ENCODE data around the gene GPR32. TPM values are rescaled to one million over a fixed set of nuclear protein-coding genes. Genes with fewer than 3 reads are reported as not detected.
"Not testable (repeated sequence)": the region's sequence is repeated elsewhere in the genome, so short reads cannot be mapped to it uniquely, and the experiment has no call there.

The GPR32 gene
- total and polyA plus RNA-seq, 8 donors = not detected

GRCh38 chr19:50764409-50764808 lies 5.9 kb upstream of the GPR32 start:
- ATAC-seq = no peak
- intact Hi-C loops (cut with DNase I) = no loop called here
- Histone ChIP-seq H3K4me1 (no peaks in the 10 kb centered on the region), H3K27me3 (peaks cover 0 to 54% of the 10 kb centered on the region in 2 donors), H3K36me3 (no peaks in the 10 kb centered on the region), H3K4me3 (no peak overlapping the region), H3K9me3 (no peaks in the 10 kb centered on the region), H3K27ac (no peak overlapping the region)
- no peak for TF ChIP-seq CTCF (IDR thresholded peaks at IDR 0.05)
- no peak for DNase-seq

- H3K27ac ChIP-seq; H3K4me1 ChIP-seq; DNase-seq; H3K36me3 ChIP-seq; ATAC-seq; H3K9me3 ChIP-seq; H3K4me3 ChIP-seq; intact Hi-C loops (cut with DNase I): not testable (repeated sequence)
- H3K27me3 ChIP-seq = peaks cover 0 to 75% of the 10 kb centered on the region in 2 donors
Measured at GRCh38 chr19:50766746-50767145, 3.5 kb upstream of the GPR32 start.

GRCh38 chr19:50767263-50767662 lies 3.0 kb upstream of the GPR32 start:
- intact Hi-C loops (cut with DNase I); DNase-seq; H3K4me3 ChIP-seq; H3K9me3 ChIP-seq; H3K4me1 ChIP-seq; ATAC-seq; H3K36me3 ChIP-seq; H3K27ac ChIP-seq: not testable (repeated sequence)
- peaks cover 0 to 72% of the 10 kb centered on the region in 2 donors for H3K27me3 ChIP-seq

DNA sequence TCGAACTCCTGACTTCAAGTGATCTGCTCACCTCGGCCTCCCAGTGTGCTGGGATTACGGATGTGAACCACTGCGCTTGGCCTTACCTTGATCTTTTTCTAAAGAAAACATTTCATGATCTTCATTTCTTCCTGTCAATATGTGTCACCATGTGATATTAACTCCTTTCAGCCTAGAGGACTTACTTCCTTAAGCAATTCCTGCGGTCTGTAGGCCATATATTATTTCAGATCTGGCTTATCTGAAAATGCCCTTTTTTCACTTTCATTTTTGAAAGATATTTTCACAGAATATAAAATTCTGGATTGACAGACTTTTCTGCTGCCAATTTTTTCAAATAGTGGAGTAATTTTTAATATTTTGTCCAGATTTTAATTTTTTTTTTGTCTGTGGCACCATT lies 2.0 kb upstream of the GPR32 start:
- H3K9me3 ChIP-seq = no peaks in the 10 kb centered on the region
- ATAC-seq (no peak), DNase-seq (no peak)
- TF ChIP-seq CTCF (IDR thresholded peaks at IDR 0.05) = no peak
- H3K27ac ChIP-seq = no peak overlapping the region
- intact Hi-C loops (cut with DNase I) = no loop called here
- no peak overlapping the region for H3K4me3 ChIP-seq
- H3K36me3 ChIP-seq = no peaks in the 10 kb centered on the region
- H3K4me1 ChIP-seq = no peaks in the 10 kb centered on the region
- H3K27me3 ChIP-seq = peaks cover 0 to 67% of the 10 kb centered on the region in 2 donors

DNA sequence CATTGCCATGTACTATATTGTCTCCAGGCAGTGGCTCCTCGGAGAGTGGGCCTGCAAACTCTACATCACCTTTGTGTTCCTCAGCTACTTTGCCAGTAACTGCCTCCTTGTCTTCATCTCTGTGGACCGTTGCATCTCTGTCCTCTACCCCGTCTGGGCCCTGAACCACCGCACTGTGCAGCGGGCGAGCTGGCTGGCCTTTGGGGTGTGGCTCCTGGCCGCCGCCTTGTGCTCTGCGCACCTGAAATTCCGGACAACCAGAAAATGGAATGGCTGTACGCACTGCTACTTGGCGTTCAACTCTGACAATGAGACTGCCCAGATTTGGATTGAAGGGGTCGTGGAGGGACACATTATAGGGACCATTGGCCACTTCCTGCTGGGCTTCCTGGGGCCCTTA lies 624 bp downstream of the GPR32 start:
- DNase-seq = no peak
- Histone ChIP-seq H3K27ac (no peak overlapping the region), H3K36me3 (no peaks in the 10 kb centered on the region), H3K4me1 (no peaks in the 10 kb centered on the region), H3K4me3 (no peak overlapping the region), H3K27me3 (peaks cover 0 to 71% of the 10 kb centered on the region in 2 donors), H3K9me3 (no peaks in the 10 kb centered on the region)
- intact Hi-C loops (cut with DNase I) = no loop called here
- ATAC-seq = no peak
- no peak for TF ChIP-seq CTCF (IDR thresholded peaks at IDR 0.05)

DNA sequence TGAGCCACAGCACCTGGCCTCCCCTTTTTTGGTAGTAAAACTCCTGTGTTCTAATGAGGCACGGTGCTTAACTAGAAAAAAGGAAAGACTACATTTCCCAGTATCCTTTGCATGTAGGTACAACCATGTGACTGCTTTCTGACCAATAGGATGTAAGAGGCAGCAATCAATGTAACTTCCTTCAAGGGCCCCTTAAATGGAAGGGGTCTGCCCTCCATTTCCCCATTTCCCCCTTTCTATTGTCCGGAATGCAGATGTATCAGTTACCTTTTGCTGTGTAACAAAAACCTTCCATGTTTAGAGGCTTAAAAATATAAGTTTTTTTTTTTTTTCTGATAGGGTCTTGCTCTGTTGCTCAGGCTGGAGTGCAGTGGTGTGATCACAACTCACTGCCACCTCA lies 2.2 kb downstream of the GPR32 start:
- H3K27me3 ChIP-seq = peaks cover 6 to 74% of the 10 kb centered on the region in 2 donors
- intact Hi-C loops (cut with DNase I) = no loop called here

GRCh38 chr19:50772912-50773311 lies 2.6 kb downstream of the GPR32 start:
- intact Hi-C loops (cut with DNase I); H3K27ac ChIP-seq; H3K4me3 ChIP-seq; H3K4me1 ChIP-seq; H3K9me3 ChIP-seq; H3K36me3 ChIP-seq; DNase-seq; ATAC-seq: not testable (repeated sequence)
- H3K27me3 ChIP-seq = peaks cover 10 to 74% of the 10 kb centered on the region in 2 donors

More for the DNA sequence above, 2.2 kb downstream of the GPR32 start:
- no peak for TF ChIP-seq CTCF (IDR thresholded peaks at IDR 0.05)
- no peak overlapping the region for H3K27ac ChIP-seq
- DNase-seq = no peak
- peaks cover 0 to 3% of the 10 kb centered on the region in 2 donors for H3K9me3 ChIP-seq
- no peaks in the 10 kb centered on the region for H3K36me3 ChIP-seq
- H3K4me1 ChIP-seq = no peaks in the 10 kb centered on the region
- ATAC-seq = no peak
- no peak overlapping the region for H3K4me3 ChIP-seq

GRCh38 chr19:50773454-50773853 lies 3.2 kb downstream of the GPR32 start:
- intact Hi-C loops (cut with DNase I) = not testable (repeated sequence)
- H3K27me3 ChIP-seq = peaks cover 15 to 76% of the 10 kb centered on the region in 2 donors

More at GRCh38 chr19:50773454-50773853, 3.2 kb downstream of the GPR32 start:
- not testable (repeated sequence) for H3K36me3 ChIP-seq, DNase-seq, H3K27ac ChIP-seq, ATAC-seq, H3K4me1 ChIP-seq, H3K9me3 ChIP-seq, H3K4me3 ChIP-seq

Data from left lung (tissue), 10 donors.